Uterus (tissue), 4 donors: ENCODE results near the gene RWDD1. TPM values are rescaled to one million over a fixed set of nuclear protein-coding genes. Genes with fewer than 3 reads are reported as not detected.

Source experiments
- DNase-seq, 2 donors: peaks; one replicate each; pipeline ENCODE4 v3.0.0-alpha.2; 2019 to 2020
- H3K27ac ChIP-seq, 2 donors: fragments of 200-600 bp; sonication (generic); 1 replicate in 1 of 2; 2 replicates in 1 of 2; pipeline ENCODE4 v1.5.1; 2016 to 2018
- H3K27me3 ChIP-seq, 2 donors: fragments of 200-600 bp; sonication (generic); one replicate each; pipeline ENCODE4 v1.5.1; 2018 to 2019; ENCODE audit warnings: control low read depth in 1 of 2
- H3K36me3 ChIP-seq, 2 donors: fragments of 200-600 bp; sonication (generic); one replicate each; pipeline ENCODE4 v1.5.1; 2019; ENCODE audit warnings: control low read depth in 1 of 2
- H3K4me1 ChIP-seq, 2 donors: fragments of 200-600 bp; sonication (generic); one replicate each; pipeline ENCODE4 v1.5.1; 2018 to 2019; ENCODE audit warnings: control low read depth in 1 of 2
- H3K4me3 ChIP-seq, 2 donors: fragments of 200-600 bp; sonication (generic); 1 replicate in 1 of 2; 2 replicates in 1 of 2; pipeline ENCODE4 v1.5.1; 2018 to 2019; ENCODE audit warnings: mild to moderate bottlenecking in 1 of 2
- H3K9me3 ChIP-seq, 2 donors: fragments of 200-600 bp; sonication (generic); one replicate each; pipeline ENCODE4 v1.5.1; 2019; ENCODE audit warnings: control low read depth in 1 of 2
- POLR2A ChIP-seq, 2 donors: fragments of 450-650 bp; IDR thresholded peaks; one replicate each; pipeline ENCODE4 v1.6.1; 2016; ENCODE audit warnings: antibody characterized with exemption in 2 of 2, mild to moderate bottlenecking in 1 of 2, moderate library complexity in 1 of 2
- intact Hi-C: fragments of 100-400 bp; cut with DNase I; formaldehyde crosslinking; loops from one replicate; pipeline ENCODE4 v1.15.1; 2023; ENCODE audit warnings: low total_unique reads
- total RNA-seq, 4 donors: library from RNA; depleted of rRNA in 3 of 4; stranded (reverse); fragments of >200 nt in 3 of 4; gene quantifications; one replicate each; pipeline versions ENCODE4 v1.1.0 to v1.2.4, GENCODE V29; 2014 to 2023
- TF ChIP-seq, protein P1 (sequence below), 4 experiments: fragments of 200-600 bp in 2 of 4; fragments of 450-650 bp in 2 of 4; sonication (generic) in 2 of 4; IDR thresholded peaks; one replicate each; pipeline ENCODE4 v1.5.1; 2016 to 2019; ENCODE audit warnings: antibody characterized with exemption in 4 of 4, mild to moderate bottlenecking in 2 of 4, moderate library complexity in 1 of 4
- donor health status: DM: yes; HTN: yes; CAD: no.

The RWDD1 gene, protein sequence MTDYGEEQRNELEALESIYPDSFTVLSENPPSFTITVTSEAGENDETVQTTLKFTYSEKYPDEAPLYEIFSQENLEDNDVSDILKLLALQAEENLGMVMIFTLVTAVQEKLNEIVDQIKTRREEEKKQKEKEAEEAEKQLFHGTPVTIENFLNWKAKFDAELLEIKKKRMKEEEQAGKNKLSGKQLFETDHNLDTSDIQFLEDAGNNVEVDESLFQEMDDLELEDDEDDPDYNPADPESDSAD
- 100 to 1,000 TPM in 1 of 4 donors, 10 to 100 TPM in 3; 10.2 to 104 (median 36.1) TPM for total RNA-seq

DNA sequence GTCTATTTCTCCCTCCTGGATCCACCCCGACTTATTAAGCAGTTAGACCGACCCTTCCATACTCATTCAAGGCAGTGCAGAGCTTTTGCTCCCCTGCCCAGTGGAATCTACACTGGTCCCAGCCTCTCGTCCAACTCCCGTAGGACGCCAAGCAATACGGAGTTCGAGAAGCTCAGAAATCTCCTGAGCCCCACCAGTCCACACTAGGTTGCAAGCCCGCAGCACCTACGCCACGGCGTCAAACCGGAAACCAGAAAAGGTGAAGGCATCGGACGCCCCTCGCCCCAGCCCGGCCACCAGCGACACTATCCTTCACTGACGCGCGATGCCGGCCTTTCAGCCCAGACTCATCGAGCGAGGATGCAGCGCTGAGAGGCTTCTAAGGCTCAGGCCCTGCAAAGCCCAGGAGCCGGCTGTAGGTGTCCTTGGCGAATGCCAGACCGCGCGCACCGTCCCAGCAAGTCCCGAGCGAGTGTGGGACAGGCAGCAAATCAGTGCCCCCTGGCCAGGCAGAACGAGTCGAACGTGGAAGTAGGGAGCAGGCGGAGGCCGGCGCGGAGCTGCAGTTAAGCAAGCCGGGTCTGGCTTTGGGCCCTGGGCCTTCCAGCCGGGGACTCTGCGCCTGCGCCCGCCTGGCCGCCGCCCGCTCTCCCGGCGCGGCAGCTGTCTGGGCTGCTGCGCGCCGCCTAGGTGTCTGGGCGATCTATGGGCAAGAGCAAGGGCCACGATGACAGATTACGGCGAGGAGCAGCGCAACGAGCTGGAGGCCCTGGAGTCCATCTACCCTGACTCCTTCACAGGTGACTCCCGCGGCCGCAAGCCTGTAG lies at the start of gene RWDD1:
Gene RWDD1 (plus strand): TSS at position 649 of the 827 bp plus-strand sequence. CDS start 79 bp downstream, at position 728.
- Histone ChIP-seq H3K36me3 (no peaks in the 10 kb centered on the region), H3K9me3 (no peaks in the 10 kb centered on the region), H3K27ac (peak within 1 kb of the TSS; percentile 74 to 87), H3K4me1 (peaks cover 3 to 7% of the 10 kb centered on the region in 2 donors), H3K27me3 (no peaks in the 10 kb centered on the region), H3K4me3 (peak within 1 kb of the TSS; percentile 60 to 89)
- DNase-seq, result peak; percentile 98 to 99
- peak; percentile 59 to 79 for TF ChIP-seq POLR2A (IDR thresholded peaks at IDR 0.05)
- TF ChIP-seq, protein P1, sequence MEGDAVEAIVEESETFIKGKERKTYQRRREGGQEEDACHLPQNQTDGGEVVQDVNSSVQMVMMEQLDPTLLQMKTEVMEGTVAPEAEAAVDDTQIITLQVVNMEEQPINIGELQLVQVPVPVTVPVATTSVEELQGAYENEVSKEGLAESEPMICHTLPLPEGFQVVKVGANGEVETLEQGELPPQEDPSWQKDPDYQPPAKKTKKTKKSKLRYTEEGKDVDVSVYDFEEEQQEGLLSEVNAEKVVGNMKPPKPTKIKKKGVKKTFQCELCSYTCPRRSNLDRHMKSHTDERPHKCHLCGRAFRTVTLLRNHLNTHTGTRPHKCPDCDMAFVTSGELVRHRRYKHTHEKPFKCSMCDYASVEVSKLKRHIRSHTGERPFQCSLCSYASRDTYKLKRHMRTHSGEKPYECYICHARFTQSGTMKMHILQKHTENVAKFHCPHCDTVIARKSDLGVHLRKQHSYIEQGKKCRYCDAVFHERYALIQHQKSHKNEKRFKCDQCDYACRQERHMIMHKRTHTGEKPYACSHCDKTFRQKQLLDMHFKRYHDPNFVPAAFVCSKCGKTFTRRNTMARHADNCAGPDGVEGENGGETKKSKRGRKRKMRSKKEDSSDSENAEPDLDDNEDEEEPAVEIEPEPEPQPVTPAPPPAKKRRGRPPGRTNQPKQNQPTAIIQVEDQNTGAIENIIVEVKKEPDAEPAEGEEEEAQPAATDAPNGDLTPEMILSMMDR (IDR thresholded peaks at IDR 0.05), result peak in 3 of 4 experiments; percentile 23 to 45 (median 27)
- intact Hi-C loops, result no loop called here

DNA sequence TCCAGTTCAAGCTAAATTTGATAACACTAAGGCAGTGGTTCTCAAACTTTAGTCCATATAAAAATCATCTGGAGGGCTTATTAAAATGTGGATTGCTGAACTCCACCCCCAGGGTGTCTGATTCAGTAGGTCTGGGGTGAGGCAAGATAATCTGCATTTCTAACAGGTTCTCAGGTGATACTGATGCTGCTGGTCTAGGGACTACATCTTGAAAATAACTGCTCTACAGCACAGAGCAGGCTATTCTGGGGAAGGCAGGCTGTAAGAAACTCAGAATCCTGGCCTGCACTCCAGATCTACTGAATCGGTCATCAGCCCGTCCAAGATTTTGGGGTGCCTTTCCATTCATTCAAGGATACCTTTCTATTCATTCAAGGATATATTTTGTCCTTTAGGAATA lies 48.4 kb upstream of the RWDD1 start:
- Histone ChIP-seq H3K4me3 (no peak overlapping the region), H3K36me3 (no peaks in the 10 kb centered on the region), H3K4me1 (no peaks in the 10 kb centered on the region), H3K27me3 (no peaks in the 10 kb centered on the region), H3K9me3 (no peaks in the 10 kb centered on the region), H3K27ac (no peak overlapping the region)
- DNase-seq, result no peak
- TF ChIP-seq POLR2A (IDR thresholded peaks at IDR 0.05), result no peak
- TF ChIP-seq, protein P1 (IDR thresholded peaks at IDR 0.05), result no peak
- intact Hi-C loops, result no loop called here

DNA sequence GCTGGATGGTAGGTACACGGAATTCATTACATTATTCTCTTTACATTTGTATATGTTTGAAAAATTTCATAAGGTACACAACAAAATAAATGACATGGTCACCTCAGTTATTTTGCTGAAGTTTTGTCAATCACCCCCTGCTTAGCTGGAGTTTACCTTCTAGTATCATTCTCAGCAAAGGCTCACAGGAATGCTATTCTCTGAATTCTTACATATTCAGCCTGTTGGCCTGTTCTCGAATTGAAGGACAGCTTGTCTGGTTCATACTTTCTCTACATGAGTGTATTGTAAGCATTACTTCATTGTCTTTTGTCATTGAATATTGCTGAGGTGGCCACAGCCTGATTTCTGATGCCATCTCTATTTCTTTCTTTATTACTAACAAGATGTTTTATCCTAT lies 47.1 kb upstream of the RWDD1 start:
- H3K4me1 ChIP-seq, result no peaks in the 10 kb centered on the region
- H3K27ac ChIP-seq, result no peak overlapping the region
- no peaks in the 10 kb centered on the region for H3K9me3 ChIP-seq
- intact Hi-C loops, result no loop called here
- no peaks in the 10 kb centered on the region for H3K36me3 ChIP-seq
- no peak for DNase-seq
- TF ChIP-seq, protein P1 (IDR thresholded peaks at IDR 0.05), result no peak
- TF ChIP-seq POLR2A (IDR thresholded peaks at IDR 0.05), result no peak
- no peak overlapping the region for H3K4me3 ChIP-seq
- H3K27me3 ChIP-seq, result no peaks in the 10 kb centered on the region

DNA sequence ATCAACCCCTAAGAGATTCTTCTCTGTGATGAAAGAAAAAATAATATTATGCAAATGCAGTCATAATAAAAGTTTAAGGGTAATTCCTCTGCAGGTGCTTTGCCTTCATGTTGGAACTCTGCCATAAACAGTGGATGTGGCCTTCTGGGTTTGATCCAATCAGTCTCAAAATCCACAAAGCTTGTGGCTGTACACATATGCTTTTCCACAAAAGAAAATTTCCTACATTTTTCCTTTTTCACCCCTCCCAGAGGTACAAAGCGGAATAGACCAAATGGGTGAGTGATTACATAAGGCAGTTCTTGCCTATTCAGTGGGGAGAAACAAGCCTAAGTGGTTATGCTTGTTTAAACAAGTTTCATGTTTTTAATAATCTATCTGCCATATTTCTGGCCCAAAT lies 43.2 kb upstream of the RWDD1 start:
- no peak for DNase-seq
- TF ChIP-seq, protein P1 (IDR thresholded peaks at IDR 0.05), result no peak
- no peak for TF ChIP-seq POLR2A (IDR thresholded peaks at IDR 0.05)
- H3K27me3 ChIP-seq, result no peaks in the 10 kb centered on the region
- H3K4me3 ChIP-seq, result no peak overlapping the region
- intact Hi-C loops, result no loop called here
- no peak overlapping the region for H3K27ac ChIP-seq
- H3K4me1 ChIP-seq, result no peaks in the 10 kb centered on the region
- no peaks in the 10 kb centered on the region for H3K36me3 ChIP-seq
- no peaks in the 10 kb centered on the region for H3K9me3 ChIP-seq

DNA sequence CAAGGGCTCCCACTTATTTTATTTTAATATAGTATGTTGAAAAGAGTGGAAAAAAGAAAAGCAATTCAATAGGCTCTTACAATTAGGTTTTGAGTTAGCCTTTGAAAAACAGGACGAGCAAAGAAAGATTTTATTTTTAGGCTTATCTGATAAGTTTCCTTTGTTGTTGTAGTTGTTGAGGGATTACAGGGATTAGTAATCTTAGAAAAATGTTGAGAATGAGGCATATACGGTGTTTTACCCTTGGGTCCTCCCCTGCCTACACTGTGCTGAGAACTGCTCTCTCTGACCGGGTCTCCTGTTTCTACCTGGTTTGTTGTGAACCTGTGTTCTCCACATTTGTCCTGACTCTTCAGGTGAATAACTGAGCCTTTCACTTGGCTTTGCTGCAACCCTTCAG lies 42.5 kb upstream of the RWDD1 start:
- Histone ChIP-seq H3K27ac (no peak overlapping the region), H3K4me1 (no peaks in the 10 kb centered on the region), H3K36me3 (no peaks in the 10 kb centered on the region), H3K9me3 (no peaks in the 10 kb centered on the region), H3K4me3 (no peak overlapping the region), H3K27me3 (no peaks in the 10 kb centered on the region)
- DNase-seq, result no peak
- TF ChIP-seq, protein P1 (IDR thresholded peaks at IDR 0.05), result no peak
- no peak for TF ChIP-seq POLR2A (IDR thresholded peaks at IDR 0.05)
- intact Hi-C loops, result no loop called here
